ENCODE results near the gene CCL14. TPM values are rescaled to one million over a fixed set of nuclear protein-coding genes. Genes with fewer than 3 reads are reported as not detected.

CCL14 gene
- total RNA-seq, 1 experiment from 2014 or later, result not detected

- H4K20me1 ChIP-seq (ENCODE audit: control insufficient read depth, insufficient read depth, insufficient read length), result no peaks in the 10 kb centered on the region
- H2BK20ac ChIP-seq (ENCODE audit: low read depth, low read length, poor library complexity, severe bottlenecking), result no peak overlapping the region
- H4K5ac ChIP-seq (ENCODE audit: insufficient read length, low read depth, low read length), result no peak overlapping the region
- H4K91ac ChIP-seq (ENCODE audit: insufficient read length, low read depth, low read length), result no peak overlapping the region
- H3K14ac ChIP-seq (ENCODE audit: insufficient read depth, low read length), result no peak overlapping the region
- no peak overlapping the region for H3T11ph ChIP-seq (ENCODE audit: low read length)
- no peaks in the 10 kb centered on the region for H3K23me2 ChIP-seq (ENCODE audit: insufficient read length, low read depth, low read length, poor library complexity, severe bottlenecking)
- no peak overlapping the region for H3K4me2 ChIP-seq (ENCODE audit: insufficient read depth, insufficient read length, low read length)
- H2BK5ac ChIP-seq (ENCODE audit: insufficient read length, low read length), result no peak overlapping the region
- no peaks in the 10 kb centered on the region for H3K79me2 ChIP-seq (ENCODE audit: insufficient read depth, low read length)
- H2AK5ac ChIP-seq (ENCODE audit: insufficient read length, low read length), result no peak overlapping the region
- no peaks in the 10 kb centered on the region; the same call in 1 of the 2 replicates for H3K27me3 Mint-ChIP-seq (ENCODE audit: low read depth)
- H4K8ac ChIP-seq (replicated peaks; ENCODE audit: insufficient read length, low read depth, low read length), result no peak overlapping the region
- H3K27me3 ChIP-seq (ENCODE audit: insufficient read depth, low read length), result no peaks in the 10 kb centered on the region
- H3K18ac ChIP-seq (ENCODE audit: insufficient read length, low read depth, low read length), result no peak overlapping the region
- no peaks in the 10 kb centered on the region for H3K79me1 ChIP-seq (ENCODE audit: insufficient read depth, low read depth, low read length, poor library complexity, severe bottlenecking)
- no peak overlapping the region for H2BK15ac ChIP-seq (ENCODE audit: low read depth, low read length)
- H3K4me1 Mint-ChIP-seq, result no peaks in the 10 kb centered on the region
- H2BK120ac ChIP-seq (ENCODE audit: low read depth, low read length, poor library complexity, severe bottlenecking), result no peak overlapping the region
- H3K27ac ChIP-seq (ENCODE audit: insufficient read length, low read depth, low read length), result no peak overlapping the region
- H2BK12ac ChIP-seq (ENCODE audit: insufficient read length, low read depth, low read length), result no peak overlapping the region
- H3K4ac ChIP-seq (ENCODE audit: low read depth, low read length), result no peak overlapping the region
- no peak for DNase-seq
- no peak overlapping the region for H3K56ac ChIP-seq (ENCODE audit: insufficient read length, low read depth, low read length)
- no peaks in the 10 kb centered on the region for H3K4me1 ChIP-seq (ENCODE audit: insufficient read depth, low read length)
- H2AFZ ChIP-seq (ENCODE audit: low read length), result no peak overlapping the region
- no peaks in the 10 kb centered on the region for H3K36me3 Mint-ChIP-seq (ENCODE audit: insufficient read depth in 1 of 3, low read depth in 3 of 3)
- no peak overlapping the region for H3K4me3 Mint-ChIP-seq
- no peak overlapping the region for H3K9ac ChIP-seq (ENCODE audit: extremely low read depth, insufficient read length, low read length)
- H3K23ac ChIP-seq (ENCODE audit: insufficient read length, low read depth, low read length), result no peak overlapping the region
- no peaks in the 10 kb centered on the region for H3K9me3 Mint-ChIP-seq
- no peak for TF ChIP-seq CTCF (conservative IDR thresholded peaks at IDR 0.05)
- no CpG with 5 or more reads among the region's 6 CpGs for WGBS (ENCODE audit: extremely low coverage, insufficient read length, low lambda C conversion rate)
- no peak overlapping the region for H3K27ac Mint-ChIP-seq
- H3K9me3 ChIP-seq (ENCODE audit: control insufficient read depth, low read depth, low read length), result no peaks in the 10 kb centered on the region
Measured at GRCh38 chr17:35963663-35964062, 22.9 kb downstream of the CCL14 start.

Data from H9 (cell line).